GM12801 (cell line): Measurements from ENCODE around the gene STH.

Experiments
- TF ChIP-seq, protein P1 (sequence below): IDR thresholded peaks from one replicate; pipeline ENCODE4 v1.5.1; 2011; ENCODE audit warnings: control low read depth; ENCODE audit not compliant: insufficient read length; ENCODE audit errors: extremely low read depth

Gene STH

GRCh38 chr17:46038937-46039336, 39.9 kb downstream of the STH start:
- TF ChIP-seq, protein P1, sequence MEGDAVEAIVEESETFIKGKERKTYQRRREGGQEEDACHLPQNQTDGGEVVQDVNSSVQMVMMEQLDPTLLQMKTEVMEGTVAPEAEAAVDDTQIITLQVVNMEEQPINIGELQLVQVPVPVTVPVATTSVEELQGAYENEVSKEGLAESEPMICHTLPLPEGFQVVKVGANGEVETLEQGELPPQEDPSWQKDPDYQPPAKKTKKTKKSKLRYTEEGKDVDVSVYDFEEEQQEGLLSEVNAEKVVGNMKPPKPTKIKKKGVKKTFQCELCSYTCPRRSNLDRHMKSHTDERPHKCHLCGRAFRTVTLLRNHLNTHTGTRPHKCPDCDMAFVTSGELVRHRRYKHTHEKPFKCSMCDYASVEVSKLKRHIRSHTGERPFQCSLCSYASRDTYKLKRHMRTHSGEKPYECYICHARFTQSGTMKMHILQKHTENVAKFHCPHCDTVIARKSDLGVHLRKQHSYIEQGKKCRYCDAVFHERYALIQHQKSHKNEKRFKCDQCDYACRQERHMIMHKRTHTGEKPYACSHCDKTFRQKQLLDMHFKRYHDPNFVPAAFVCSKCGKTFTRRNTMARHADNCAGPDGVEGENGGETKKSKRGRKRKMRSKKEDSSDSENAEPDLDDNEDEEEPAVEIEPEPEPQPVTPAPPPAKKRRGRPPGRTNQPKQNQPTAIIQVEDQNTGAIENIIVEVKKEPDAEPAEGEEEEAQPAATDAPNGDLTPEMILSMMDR: no peak

DNA sequence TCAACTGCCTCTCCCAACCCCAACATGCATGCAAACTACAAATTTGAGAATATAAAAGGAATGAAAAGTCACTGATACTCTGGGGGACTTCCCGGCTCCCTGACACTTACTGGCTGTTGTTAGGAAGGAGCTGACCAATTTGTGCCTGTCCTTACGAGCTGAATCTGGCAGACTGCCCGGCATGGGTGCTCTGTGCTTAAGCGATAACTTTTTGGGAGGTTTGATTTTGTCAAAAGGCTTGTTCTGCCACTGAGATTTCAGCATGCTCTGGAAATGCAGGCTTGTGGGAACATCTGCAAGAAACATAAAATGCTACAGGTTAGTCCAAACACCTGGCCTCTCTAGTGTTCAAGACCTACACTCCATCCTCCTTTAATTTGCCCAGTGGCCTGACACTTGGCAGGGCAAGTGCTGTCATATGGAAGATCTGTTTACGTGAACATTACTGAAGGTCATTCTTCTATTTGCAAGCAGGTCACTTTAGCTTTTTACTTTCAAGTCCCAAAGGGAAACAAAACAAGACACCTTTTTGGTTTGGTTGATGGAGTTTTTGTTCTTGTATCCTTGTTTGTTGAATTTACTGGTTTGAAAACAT, 40.6 kb downstream of the STH start:
- TF ChIP-seq, protein P1: no peak

DNA sequence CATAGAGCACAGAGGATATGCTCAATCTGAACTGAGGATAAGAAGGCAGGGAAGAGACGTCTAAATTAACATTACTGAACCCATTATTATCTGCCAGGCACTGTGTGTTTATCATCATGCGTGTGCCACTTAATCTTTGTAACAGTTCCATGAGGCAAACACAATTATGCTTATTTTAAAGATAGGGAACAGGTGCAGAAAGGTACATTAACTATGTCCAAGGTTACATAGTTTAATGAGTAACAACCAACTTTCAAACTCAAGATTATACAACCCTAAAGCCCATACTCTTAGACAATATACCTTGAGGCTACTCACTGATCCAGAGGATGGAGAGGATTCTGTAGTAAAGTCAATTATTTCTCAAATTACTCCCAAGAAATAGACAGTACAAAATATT, 43.2 kb downstream of the STH start:
- TF ChIP-seq, protein P1: no peak

- TF ChIP-seq, protein P1: no peak
These were observed 43.9 kb downstream of the STH start for GRCh38 chr17:46042925-46043324.

DNA sequence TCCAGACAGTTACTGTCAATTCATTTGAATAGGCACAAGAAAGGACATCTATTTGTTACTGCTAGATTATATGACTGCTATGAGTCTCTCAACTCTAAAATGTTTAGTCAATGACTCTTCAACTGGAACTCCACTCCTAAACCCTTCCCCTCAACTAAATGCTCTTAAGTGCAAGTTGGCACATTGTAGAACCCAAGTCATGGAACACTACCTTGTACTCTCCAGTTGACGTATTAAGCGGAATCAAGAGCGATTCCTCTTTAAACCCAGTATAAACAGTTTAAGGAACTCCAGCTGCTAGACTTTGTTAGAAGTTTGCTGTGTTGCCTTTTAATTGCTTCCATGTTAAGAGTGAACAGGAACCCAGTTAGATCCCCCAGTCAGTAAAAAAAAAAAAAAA, 44.6 kb downstream of the STH start:
- TF ChIP-seq, protein P1: no peak

DNA sequence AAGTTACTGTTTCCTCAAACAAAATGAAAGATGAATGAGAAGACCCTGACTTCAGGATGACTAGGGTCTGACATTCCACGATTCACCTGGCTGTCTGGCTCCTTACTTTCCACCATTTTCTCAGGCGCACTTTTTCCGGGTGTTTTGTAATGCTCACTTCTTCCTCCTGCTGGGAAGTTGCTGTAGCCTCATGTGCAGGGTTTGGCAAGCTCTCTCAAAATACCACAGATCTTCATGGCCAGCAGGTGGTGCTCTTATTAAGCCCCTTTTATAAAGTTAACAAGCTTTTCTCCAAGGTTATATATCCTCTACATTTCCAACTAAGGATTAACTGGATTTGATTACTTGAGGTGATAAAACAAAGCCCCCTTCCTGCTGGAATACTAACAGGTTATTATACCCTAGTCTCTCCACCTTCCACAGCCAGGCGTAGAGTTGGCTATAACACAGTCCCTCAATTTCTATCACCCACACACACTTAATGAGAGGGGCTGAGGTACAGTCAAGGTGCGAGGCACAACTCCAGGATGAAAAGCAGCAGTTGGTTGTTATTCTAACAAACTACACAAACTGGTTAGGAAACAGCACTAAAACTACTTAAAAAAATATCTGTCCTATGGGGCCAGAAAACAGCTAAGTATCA, 45.4 kb downstream of the STH start:
- TF ChIP-seq, protein P1: no peak

DNA sequence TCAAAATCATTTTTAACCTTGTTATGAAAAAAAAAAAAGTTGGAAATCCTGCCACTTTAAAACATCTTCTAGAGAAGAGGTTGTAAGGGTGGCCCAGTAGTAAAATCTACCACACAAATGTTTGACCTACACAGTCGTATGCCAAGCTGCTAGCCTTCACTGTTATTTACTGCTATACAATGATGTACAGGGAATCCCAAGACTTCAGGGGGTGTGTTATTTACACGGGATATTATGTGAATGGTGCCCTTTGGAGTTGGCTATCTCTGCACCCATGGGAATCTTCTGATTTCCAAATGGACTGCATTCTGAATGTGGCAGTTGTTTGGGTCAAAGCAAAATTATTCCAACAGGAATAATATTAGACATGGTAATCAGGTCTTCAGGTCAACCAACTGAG, 45.9 kb downstream of the STH start:
- TF ChIP-seq, protein P1: no peak
